ENCODE measurements around the gene DSC1. TPM values are rescaled to one million over a fixed set of nuclear protein-coding genes. Genes with fewer than 3 reads are reported as not detected.

Gene DSC1
- total RNA-seq, 4 donors from 2014 or later: not detected

- TF ChIP-seq POLR2A (IDR thresholded peaks at IDR 0.05): no peak
- TF ChIP-seq EP300 (IDR thresholded peaks at IDR 0.05; ENCODE audit: low read depth): no peak
- no peak for TF ChIP-seq CTCF (IDR thresholded peaks at IDR 0.05)
- TF ChIP-seq POLR2AphosphoS5 (IDR thresholded peaks at IDR 0.05): no peak
- intact Hi-C loops (cut with DNase I; ENCODE audit: low total_unique reads) (no loop called here), in situ Hi-C loops (cut with MboI; ENCODE audit: low pct_ligation_motif_present in 1 of 4, low pct_unique_long_range_greater_than_20kb in 1 of 4, low sequenced_read_pairs in 3 of 4) (loop anchor here in 1 of 4 donors (10.0 kb wide), 1 partner anchor 100 kb away; no protein-coding TSS in a partner anchor)
- peaks cover 0 to 5% (median 4%) of the 10 kb centered on the region in 4 donors for H3K4me1 ChIP-seq
- H3K36me3 ChIP-seq: no peaks in the 10 kb centered on the region
- no peak for DNase-seq
- no peak overlapping the region for H3K4me3 ChIP-seq
- H3K9me3 ChIP-seq: no peaks in the 10 kb centered on the region
- peaks cover 5% of the 10 kb centered on the region for H3K27me3 ChIP-seq
- no peak overlapping the region for H3K27ac ChIP-seq
- WGBS, 2 donors (ENCODE audit: low coverage in 1 of 2): 81% methylated on average over 3 of the region's 3 CpGs
These were observed 58.2 kb downstream of the DSC1 start for GRCh38 chr18:31104444-31104843.

- no peaks in the 10 kb centered on the region for H3K36me3 ChIP-seq
- H3K27me3 ChIP-seq: peaks cover 5% of the 10 kb centered on the region
- in situ Hi-C loops (cut with MboI; ENCODE audit: low pct_ligation_motif_present in 1 of 4, low pct_unique_long_range_greater_than_20kb in 1 of 4, low sequenced_read_pairs in 3 of 4) (loop anchor here in 1 of 4 donors (10.0 kb wide), 1 partner anchor 101 kb away; no protein-coding TSS in a partner anchor), intact Hi-C loops (cut with DNase I; ENCODE audit: low total_unique reads) (no loop called here)
- H3K4me1 ChIP-seq: peaks cover 0 to 12% (median 9%) of the 10 kb centered on the region in 4 donors
- TF ChIP-seq CTCF (IDR thresholded peaks at IDR 0.05): no peak
- no peak for TF ChIP-seq EP300 (IDR thresholded peaks at IDR 0.05; ENCODE audit: low read depth)
- no peak for TF ChIP-seq POLR2AphosphoS5 (IDR thresholded peaks at IDR 0.05)
- TF ChIP-seq POLR2A (IDR thresholded peaks at IDR 0.05): no peak
- whole genome bisulfite sequencing, 2 donors (ENCODE audit: low coverage in 1 of 2): 72 to 75% methylated on average over 1 to 3 of the region's 3 CpGs
- DNase-seq: no peak
- H3K27ac ChIP-seq: no peak overlapping the region
- H3K4me3 ChIP-seq: no peak overlapping the region
- no peaks in the 10 kb centered on the region for H3K9me3 ChIP-seq
These were observed 59.2 kb downstream of the DSC1 start for GRCh38 chr18:31103423-31103822.

DNA sequence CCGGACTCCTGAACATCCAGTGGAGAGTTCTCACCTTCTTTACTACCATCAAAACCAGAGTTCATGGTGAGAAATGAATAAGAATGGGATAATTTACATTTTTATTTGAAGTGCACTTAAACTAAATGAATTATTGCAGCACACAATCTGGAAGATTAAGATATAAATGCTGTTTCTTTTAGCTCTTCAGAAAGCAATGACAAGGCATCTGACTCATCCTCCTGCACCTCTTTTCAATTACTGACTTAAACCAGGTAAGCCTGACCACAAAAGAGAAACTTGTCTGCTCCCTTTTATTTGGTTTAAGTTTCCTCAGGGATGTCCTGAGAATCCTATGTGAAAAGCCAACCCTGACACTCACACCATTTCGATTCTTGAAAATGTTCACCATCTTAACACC lies 59.7 kb downstream of the DSC1 start:
- H3K9me3 ChIP-seq: no peaks in the 10 kb centered on the region
- intact Hi-C loops (cut with DNase I; ENCODE audit: low total_unique reads) (no loop called here), in situ Hi-C loops (cut with MboI; ENCODE audit: low pct_ligation_motif_present in 1 of 4, low pct_unique_long_range_greater_than_20kb in 1 of 4, low sequenced_read_pairs in 3 of 4) (loop anchor here in 1 of 4 donors (10.0 kb wide), 1 partner anchor 102 kb away; no protein-coding TSS in a partner anchor)
- no peaks in the 10 kb centered on the region for H3K36me3 ChIP-seq
- no peak for TF ChIP-seq CTCF (IDR thresholded peaks at IDR 0.05)
- no peak for TF ChIP-seq POLR2A (IDR thresholded peaks at IDR 0.05)
- TF ChIP-seq EP300 (IDR thresholded peaks at IDR 0.05; ENCODE audit: low read depth): no peak
- TF ChIP-seq POLR2AphosphoS5 (IDR thresholded peaks at IDR 0.05): no peak
- H3K27ac ChIP-seq: peak overlapping the region in 3 of 4 donors; percentile 94 to 98 (median 97)
- H3K4me1 ChIP-seq: peaks cover 0 to 16% (median 13%) of the 10 kb centered on the region in 4 donors
- H3K27me3 ChIP-seq: peaks cover 5% of the 10 kb centered on the region
- H3K4me3 ChIP-seq: no peak overlapping the region
- 72 to 78% methylated on average over 2 of the region's 2 CpGs for WGBS, 2 donors (ENCODE audit: low coverage in 1 of 2)
- no peak for DNase-seq

GRCh38 chr18:31102025-31102684 lies 60.5 kb downstream of the DSC1 start, which contains the start of gene DSC2:
DSC2 (minus strand) TSS chr18:31102421; CDS start chr18:31101971, 450 bp downstream.
- Histone ChIP-seq H3K4me3 (peak within 1 kb of the TSS; percentile 29 to 96 (median 76)), H3K36me3 (no peaks in the 10 kb centered on the region), H3K9me3 (no peaks in the 10 kb centered on the region), H3K27me3 (peaks cover 5% of the 10 kb centered on the region), H3K27ac (peak within 1 kb of the TSS; percentile 92 to 98 (median 96)), H3K4me1 (peaks cover 0 to 23% (median 14%) of the 10 kb centered on the region in 4 donors)
- TF ChIP-seq EP300 (IDR thresholded peaks at IDR 0.05; ENCODE audit: low read depth): no peak
- TF ChIP-seq POLR2A (IDR thresholded peaks at IDR 0.05): peak; percentile 88
- TF ChIP-seq CTCF (IDR thresholded peaks at IDR 0.05): no peak
- peak in 2 of 3 donors; percentile 87 to 88 for TF ChIP-seq POLR2AphosphoS5 (IDR thresholded peaks at IDR 0.05)
- DNase-seq: peak; percentile 86
- in situ Hi-C loops (cut with MboI; ENCODE audit: low pct_ligation_motif_present in 1 of 4, low pct_unique_long_range_greater_than_20kb in 1 of 4, low sequenced_read_pairs in 3 of 4): loop anchor here in 1 of 4 donors (10.0 kb wide), 1 partner anchor 103 kb away; no protein-coding TSS in a partner anchor
- 7% methylated on average over 26 of the region's 44 CpGs; no CpG with 5 or more reads in 1 of the 2 donors for WGBS, 2 donors (ENCODE audit: low coverage in 1 of 2)
- intact Hi-C loops (cut with DNase I; ENCODE audit: low total_unique reads): no loop called here

Measured in transverse colon (tissue), 4 donors.